ENCODE data around the gene DIAPH2.

GRCh38 chrX:97563531-97564133 lies 879.0 kb downstream of the DIAPH2 start:
- TF ChIP-seq CTCF (conservative IDR thresholded peaks at IDR 0.05; ENCODE audit: low read length) (no peak), EZH2phosphoT487 (IDR thresholded peaks at IDR 0.05; ENCODE audit: borderline replicate concordance) (no peak)
